NT2/D1 (cell line): ENCODE measurements around the gene ZSWIM4.

Experiments used
- SUZ12 ChIP-seq: IDR thresholded peaks from 2 replicates; pipeline ENCODE4 v1.6.1; 2011; ENCODE audit not compliant: insufficient read length, insufficient read depth; ENCODE audit errors: extremely low read depth
- YY1 ChIP-seq: IDR thresholded peaks from 2 replicates; pipeline ENCODE4 v1.6.1; 2011; ENCODE audit not compliant: insufficient read length, insufficient read depth
- ZNF274 ChIP-seq: IDR thresholded peaks from 2 replicates; pipeline ENCODE4 v1.6.1; 2011; ENCODE audit warnings: mild to moderate bottlenecking, low read depth, low read length

GRCh38 chr19:13778847-13779246 lies 16.4 kb upstream of the ZSWIM4 start:
- TF ChIP-seq YY1 (no peak), ZNF274 (no peak), SUZ12 (no peak)
